Measurements from ENCODE around the gene TBC1D22A. TPM values are rescaled to one million over a fixed set of nuclear protein-coding genes. Genes with fewer than 3 reads are reported as not detected.

The TBC1D22A gene
- total and polyA plus RNA-seq, 2 experiments from 2014 or later: 9.6 to 13.3 TPM

DNA sequence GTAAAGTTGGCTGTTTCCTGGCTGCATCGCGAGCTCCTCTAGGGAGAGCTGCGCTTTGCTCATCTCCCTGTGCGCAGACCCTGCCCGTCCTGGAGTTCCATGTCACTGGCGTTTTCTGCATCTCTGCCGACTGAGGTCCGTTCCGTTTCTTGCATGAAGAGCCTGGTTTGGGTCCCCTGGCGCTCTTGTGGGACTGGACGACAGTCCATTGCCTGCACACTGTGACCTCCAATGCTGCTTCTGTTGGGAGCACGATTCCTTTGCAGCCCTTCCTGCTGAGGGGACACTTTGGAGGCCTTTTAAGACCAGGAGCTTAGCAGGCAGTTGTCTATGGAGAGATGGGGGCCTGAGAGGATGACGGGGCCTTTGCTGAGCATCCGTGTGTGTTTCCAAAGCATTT is 90.3 kb downstream of the TBC1D22A start (continued):
- no peak for TF ChIP-seq POLR2AphosphoS5 (IDR thresholded peaks at IDR 0.05; ENCODE audit: low read depth)
- TF ChIP-seq, protein P1, sequence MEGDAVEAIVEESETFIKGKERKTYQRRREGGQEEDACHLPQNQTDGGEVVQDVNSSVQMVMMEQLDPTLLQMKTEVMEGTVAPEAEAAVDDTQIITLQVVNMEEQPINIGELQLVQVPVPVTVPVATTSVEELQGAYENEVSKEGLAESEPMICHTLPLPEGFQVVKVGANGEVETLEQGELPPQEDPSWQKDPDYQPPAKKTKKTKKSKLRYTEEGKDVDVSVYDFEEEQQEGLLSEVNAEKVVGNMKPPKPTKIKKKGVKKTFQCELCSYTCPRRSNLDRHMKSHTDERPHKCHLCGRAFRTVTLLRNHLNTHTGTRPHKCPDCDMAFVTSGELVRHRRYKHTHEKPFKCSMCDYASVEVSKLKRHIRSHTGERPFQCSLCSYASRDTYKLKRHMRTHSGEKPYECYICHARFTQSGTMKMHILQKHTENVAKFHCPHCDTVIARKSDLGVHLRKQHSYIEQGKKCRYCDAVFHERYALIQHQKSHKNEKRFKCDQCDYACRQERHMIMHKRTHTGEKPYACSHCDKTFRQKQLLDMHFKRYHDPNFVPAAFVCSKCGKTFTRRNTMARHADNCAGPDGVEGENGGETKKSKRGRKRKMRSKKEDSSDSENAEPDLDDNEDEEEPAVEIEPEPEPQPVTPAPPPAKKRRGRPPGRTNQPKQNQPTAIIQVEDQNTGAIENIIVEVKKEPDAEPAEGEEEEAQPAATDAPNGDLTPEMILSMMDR (conservative IDR thresholded peaks at IDR 0.05; ENCODE audit: low read depth in 2 of 2): no peak

DNA sequence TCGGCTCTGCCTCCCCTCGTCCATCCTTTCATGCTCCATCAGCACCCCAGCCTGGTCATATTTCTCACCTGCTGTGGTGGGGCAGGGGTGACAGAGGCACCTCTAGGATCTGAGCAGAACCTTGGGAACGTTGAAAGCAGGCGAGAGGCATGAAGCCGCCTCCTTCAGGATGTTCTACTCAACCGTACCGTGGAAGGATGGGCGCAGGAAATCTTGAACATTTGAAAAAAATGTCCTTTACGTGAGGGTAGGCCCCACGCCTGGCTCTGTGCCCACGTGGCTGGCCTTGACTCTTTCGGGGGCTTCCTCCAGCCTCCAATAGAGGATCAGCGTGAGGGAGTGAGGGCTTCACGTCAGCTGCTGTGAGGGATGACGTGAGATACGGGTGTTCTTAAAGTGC is 90.7 kb downstream of the TBC1D22A start:
- Histone ChIP-seq H3K27ac (ENCODE audit: low read depth) (no peak overlapping the region), H3K4me1 (ENCODE audit: insufficient read depth) (no peaks in the 10 kb centered on the region), H3F3A (replicated peaks; ENCODE audit: low read depth) (no peaks in the 10 kb centered on the region), H3K36me3 (ENCODE audit: insufficient read depth) (peaks cover 3% of the 10 kb centered on the region; the same call in 1 of the 2 replicates), H2AFZ (no peak overlapping the region), H3K27me3 (ENCODE audit: insufficient read depth) (no peaks in the 10 kb centered on the region), H3K79me2 (replicated peaks; ENCODE audit: insufficient read depth) (peaks cover 12% of the 10 kb centered on the region), H3K9me2 (ENCODE audit: insufficient read depth) (no peaks in the 10 kb centered on the region), H3K4me3 (no peak overlapping the region), H3K4me2 (no peak overlapping the region), H4K20me1 (replicated peaks; ENCODE audit: insufficient read depth) (no peaks in the 10 kb centered on the region; the same call in 1 of the 2 replicates)
- H3K4me1 Mint-ChIP-seq: peaks cover 39% of the 10 kb centered on the region
- ATAC-seq (no peak), DNase-seq (ENCODE audit: low spot score) (no peak)
- H3K36me3 Mint-ChIP-seq (ENCODE audit: low read depth): peaks cover 11% of the 10 kb centered on the region
- H3K27ac Mint-ChIP-seq: no peak overlapping the region
- peaks cover 8% of the 10 kb centered on the region for H3K27me3 Mint-ChIP-seq (ENCODE audit: insufficient read depth, low read depth, poor library complexity)
- no peaks in the 10 kb centered on the region; the same call in 2 of the 3 replicates for H3K9me3 Mint-ChIP-seq
- TF ChIP-seq CREB1 (CRISPR knock-in tag; IDR thresholded peaks at IDR 0.05; ENCODE audit: low read depth): no peak
- TF ChIP-seq STAT1 (IDR thresholded peaks at IDR 0.05; ENCODE audit: unreplicated experiment): no peak
- no peak for TF ChIP-seq JUNB (IDR thresholded peaks at IDR 0.05; ENCODE audit: unreplicated experiment)
- no peak for TF ChIP-seq ZNF331 (CRISPR knock-in tag; IDR thresholded peaks at IDR 0.05; ENCODE audit: low read depth)
- no peak overlapping the region for H3K4me3 Mint-ChIP-seq

DNA sequence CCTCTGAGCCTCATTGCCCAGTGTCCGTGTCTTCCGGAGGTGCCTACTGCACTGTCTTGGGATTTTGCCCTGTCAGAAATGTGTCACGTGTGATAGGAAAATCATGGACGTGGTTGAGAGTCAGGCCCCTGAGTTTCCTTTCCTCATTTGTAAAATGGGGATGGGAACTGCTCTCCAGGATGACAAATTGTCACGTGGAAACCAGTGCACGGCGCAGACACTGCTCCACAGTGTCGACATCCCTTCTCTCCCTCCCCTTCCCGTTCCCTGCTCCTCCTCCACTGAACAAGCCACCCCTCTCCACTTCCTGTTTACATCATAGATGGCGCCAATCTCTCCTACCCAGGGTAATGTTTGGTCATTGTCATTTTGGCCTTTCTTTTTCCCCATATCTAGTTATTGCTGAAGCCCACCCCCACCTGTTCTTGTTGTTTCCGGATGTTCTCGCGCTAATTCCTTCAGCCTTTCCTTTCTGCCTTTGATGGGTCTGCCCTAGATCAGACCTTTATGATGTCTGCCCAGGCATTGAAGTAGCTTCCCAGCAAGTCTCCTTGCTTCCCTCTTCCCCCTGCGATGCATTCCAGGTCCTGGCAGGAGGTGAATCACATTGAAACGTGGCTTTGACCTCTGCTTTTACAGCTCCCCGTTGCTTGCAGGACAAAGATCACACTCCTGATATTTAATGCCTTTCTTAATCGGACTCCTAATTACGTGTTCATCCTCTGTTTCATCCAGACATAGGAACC is 91.8 kb downstream of the TBC1D22A start:
- no peaks in the 10 kb centered on the region for H3K27me3 ChIP-seq (ENCODE audit: insufficient read depth)
- peak; percentile 61 for ATAC-seq
- H3K27ac ChIP-seq (ENCODE audit: low read depth): no peak overlapping the region
- no peaks in the 10 kb centered on the region for H3K4me1 ChIP-seq (ENCODE audit: insufficient read depth)
- H3K36me3 ChIP-seq (ENCODE audit: insufficient read depth): peaks cover 3% of the 10 kb centered on the region; the same call in 1 of the 2 replicates
- Mint-ChIP-seq H3K36me3 (ENCODE audit: low read depth) (peaks cover 11% of the 10 kb centered on the region), H3K4me1 (peaks cover 33% of the 10 kb centered on the region), H3K9me3 (no peaks in the 10 kb centered on the region; the same call in 1 of the 3 replicates), H3K27ac (peak overlapping the region; percentile 67), H3K4me3 (no peak overlapping the region; the same call in 2 of the 3 replicates), H3K27me3 (ENCODE audit: insufficient read depth, low read depth, poor library complexity) (peaks cover 8% of the 10 kb centered on the region)
- peaks cover 11% of the 10 kb centered on the region for H3K79me2 ChIP-seq (replicated peaks; ENCODE audit: insufficient read depth)
- no peak overlapping the region for H2AFZ ChIP-seq
- no peak overlapping the region for H3K4me3 ChIP-seq
- H4K20me1 ChIP-seq (replicated peaks; ENCODE audit: insufficient read depth): no peaks in the 10 kb centered on the region; the same call in 1 of the 2 replicates
- H3F3A ChIP-seq (replicated peaks; ENCODE audit: low read depth): no peaks in the 10 kb centered on the region
- DNase-seq (ENCODE audit: low spot score): peak; percentile 26
- H3K9me2 ChIP-seq (ENCODE audit: insufficient read depth): no peaks in the 10 kb centered on the region
- no peak overlapping the region for H3K4me2 ChIP-seq
- TF ChIP-seq, protein P2, sequence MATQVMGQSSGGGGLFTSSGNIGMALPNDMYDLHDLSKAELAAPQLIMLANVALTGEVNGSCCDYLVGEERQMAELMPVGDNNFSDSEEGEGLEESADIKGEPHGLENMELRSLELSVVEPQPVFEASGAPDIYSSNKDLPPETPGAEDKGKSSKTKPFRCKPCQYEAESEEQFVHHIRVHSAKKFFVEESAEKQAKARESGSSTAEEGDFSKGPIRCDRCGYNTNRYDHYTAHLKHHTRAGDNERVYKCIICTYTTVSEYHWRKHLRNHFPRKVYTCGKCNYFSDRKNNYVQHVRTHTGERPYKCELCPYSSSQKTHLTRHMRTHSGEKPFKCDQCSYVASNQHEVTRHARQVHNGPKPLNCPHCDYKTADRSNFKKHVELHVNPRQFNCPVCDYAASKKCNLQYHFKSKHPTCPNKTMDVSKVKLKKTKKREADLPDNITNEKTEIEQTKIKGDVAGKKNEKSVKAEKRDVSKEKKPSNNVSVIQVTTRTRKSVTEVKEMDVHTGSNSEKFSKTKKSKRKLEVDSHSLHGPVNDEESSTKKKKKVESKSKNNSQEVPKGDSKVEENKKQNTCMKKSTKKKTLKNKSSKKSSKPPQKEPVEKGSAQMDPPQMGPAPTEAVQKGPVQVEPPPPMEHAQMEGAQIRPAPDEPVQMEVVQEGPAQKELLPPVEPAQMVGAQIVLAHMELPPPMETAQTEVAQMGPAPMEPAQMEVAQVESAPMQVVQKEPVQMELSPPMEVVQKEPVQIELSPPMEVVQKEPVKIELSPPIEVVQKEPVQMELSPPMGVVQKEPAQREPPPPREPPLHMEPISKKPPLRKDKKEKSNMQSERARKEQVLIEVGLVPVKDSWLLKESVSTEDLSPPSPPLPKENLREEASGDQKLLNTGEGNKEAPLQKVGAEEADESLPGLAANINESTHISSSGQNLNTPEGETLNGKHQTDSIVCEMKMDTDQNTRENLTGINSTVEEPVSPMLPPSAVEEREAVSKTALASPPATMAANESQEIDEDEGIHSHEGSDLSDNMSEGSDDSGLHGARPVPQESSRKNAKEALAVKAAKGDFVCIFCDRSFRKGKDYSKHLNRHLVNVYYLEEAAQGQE (IDR thresholded peaks at IDR 0.05; ENCODE audit: unreplicated experiment): no peak
- TF ChIP-seq ZNF331 (CRISPR knock-in tag; IDR thresholded peaks at IDR 0.05; ENCODE audit: low read depth) (no peak), JUNB (IDR thresholded peaks at IDR 0.05; ENCODE audit: unreplicated experiment) (no peak), EZH2 (IDR thresholded peaks at IDR 0.05; ENCODE audit: low read depth, unreplicated experiment) (no peak), ZNF114 (CRISPR knock-in tag; IDR thresholded peaks at IDR 0.05) (no peak), POLR2AphosphoS5 (IDR thresholded peaks at IDR 0.05; ENCODE audit: low read depth) (no peak), EZH2phosphoT487 (IDR thresholded peaks at IDR 0.05; ENCODE audit: unreplicated experiment) (no peak), CREB1 (CRISPR knock-in tag; IDR thresholded peaks at IDR 0.05; ENCODE audit: low read depth) (no peak)
- TF ChIP-seq, protein P3, sequence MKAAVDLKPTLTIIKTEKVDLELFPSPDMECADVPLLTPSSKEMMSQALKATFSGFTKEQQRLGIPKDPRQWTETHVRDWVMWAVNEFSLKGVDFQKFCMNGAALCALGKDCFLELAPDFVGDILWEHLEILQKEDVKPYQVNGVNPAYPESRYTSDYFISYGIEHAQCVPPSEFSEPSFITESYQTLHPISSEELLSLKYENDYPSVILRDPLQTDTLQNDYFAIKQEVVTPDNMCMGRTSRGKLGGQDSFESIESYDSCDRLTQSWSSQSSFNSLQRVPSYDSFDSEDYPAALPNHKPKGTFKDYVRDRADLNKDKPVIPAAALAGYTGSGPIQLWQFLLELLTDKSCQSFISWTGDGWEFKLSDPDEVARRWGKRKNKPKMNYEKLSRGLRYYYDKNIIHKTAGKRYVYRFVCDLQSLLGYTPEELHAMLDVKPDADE (IDR thresholded peaks at IDR 0.05): no peak
